IPS-18a (cell line): ENCODE results near the gene MSL1.
A peak's percentile ranks its signal among the peaks of the same experiment; 100 is the strongest.

ENCODE experiments used
- H3K27ac ChIP-seq: one replicate; pipeline ENCODE4 v1.5.1; 2013; ENCODE audit warnings: low read length
- H3K27me3 ChIP-seq: one replicate; pipeline ENCODE4 v1.6.1; 2013; ENCODE audit warnings: mild to moderate bottlenecking, low read length; ENCODE audit not compliant: control insufficient read depth, insufficient read depth
- H3K36me3 ChIP-seq: one replicate; pipeline ENCODE4 v1.6.1; 2013; ENCODE audit warnings: low read depth, low read length; ENCODE audit not compliant: control insufficient read depth
- H3K4me1 ChIP-seq: one replicate; pipeline ENCODE4 v1.6.1; 2013; ENCODE audit warnings: low read depth, low read length; ENCODE audit not compliant: control insufficient read depth
- H3K4me3 ChIP-seq: one replicate; pipeline ENCODE4 v1.5.1; 2013; ENCODE audit warnings: low read length
- H3K9ac ChIP-seq: one replicate; pipeline ENCODE4 v1.6.1; 2013; ENCODE audit warnings: mild to moderate bottlenecking, low read length, moderate library complexity
- H3K9me3 ChIP-seq: one replicate; pipeline ENCODE4 v1.6.1; 2013; ENCODE audit warnings: low read depth, low read length; ENCODE audit not compliant: control insufficient read depth

MSL1 gene

DNA sequence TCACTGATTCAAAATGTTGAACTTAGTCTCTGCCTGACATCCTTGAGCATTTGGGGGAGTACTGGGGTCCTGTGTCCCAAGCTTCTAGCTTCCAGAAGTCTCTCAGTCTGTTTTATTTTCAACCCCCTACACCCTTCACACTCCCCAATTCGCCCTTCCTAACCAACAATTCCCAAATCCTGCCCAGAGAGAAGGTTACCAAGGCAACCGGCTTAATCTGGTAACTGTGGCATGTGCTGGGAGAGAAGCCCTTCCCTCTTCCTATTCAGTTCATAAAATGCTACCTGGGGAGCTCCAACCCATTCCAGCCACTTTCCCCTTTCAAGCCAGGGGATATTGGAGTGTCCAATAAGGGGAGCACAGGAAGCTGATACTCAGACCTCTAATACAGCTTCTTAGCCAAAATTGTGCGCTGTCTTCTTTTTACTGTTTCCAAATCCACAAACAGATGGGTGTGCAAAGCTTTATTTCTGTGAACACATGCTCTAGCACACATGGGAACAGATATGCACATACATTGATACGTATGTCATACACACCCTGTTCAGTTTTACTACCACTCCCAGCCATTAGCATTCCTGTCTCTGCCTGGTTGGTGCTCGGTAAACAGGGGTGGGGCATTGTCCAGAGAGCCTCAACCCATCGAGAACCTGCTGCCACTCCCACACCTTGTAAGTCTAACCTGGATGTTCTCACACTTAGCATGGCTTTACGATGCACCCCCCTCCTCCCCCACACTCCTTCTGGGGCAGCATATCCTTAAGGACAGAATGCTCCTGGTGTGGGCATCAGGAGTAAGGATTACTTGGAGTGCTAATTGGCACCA lies 54.4 kb downstream of the MSL1 start:
- no peaks in the 10 kb centered on the region for H3K27me3 ChIP-seq
- no peak overlapping the region for H3K4me3 ChIP-seq
- H3K9ac ChIP-seq = no peak overlapping the region
- no peaks in the 10 kb centered on the region for H3K4me1 ChIP-seq
- H3K27ac ChIP-seq = no peak overlapping the region
- peaks cover 21% of the 10 kb centered on the region for H3K36me3 ChIP-seq
- H3K9me3 ChIP-seq = no peaks in the 10 kb centered on the region

- H3K27me3 ChIP-seq = no peaks in the 10 kb centered on the region
- no peaks in the 10 kb centered on the region for H3K4me1 ChIP-seq
- H3K9ac ChIP-seq = no peak overlapping the region
- H3K9me3 ChIP-seq = no peaks in the 10 kb centered on the region
- H3K4me3 ChIP-seq = no peak overlapping the region
- H3K27ac ChIP-seq = no peak overlapping the region
- H3K36me3 ChIP-seq = peaks cover 19% of the 10 kb centered on the region
These were observed 55.0 kb downstream of the MSL1 start for GRCh38 chr17:40176754-40177110.

DNA sequence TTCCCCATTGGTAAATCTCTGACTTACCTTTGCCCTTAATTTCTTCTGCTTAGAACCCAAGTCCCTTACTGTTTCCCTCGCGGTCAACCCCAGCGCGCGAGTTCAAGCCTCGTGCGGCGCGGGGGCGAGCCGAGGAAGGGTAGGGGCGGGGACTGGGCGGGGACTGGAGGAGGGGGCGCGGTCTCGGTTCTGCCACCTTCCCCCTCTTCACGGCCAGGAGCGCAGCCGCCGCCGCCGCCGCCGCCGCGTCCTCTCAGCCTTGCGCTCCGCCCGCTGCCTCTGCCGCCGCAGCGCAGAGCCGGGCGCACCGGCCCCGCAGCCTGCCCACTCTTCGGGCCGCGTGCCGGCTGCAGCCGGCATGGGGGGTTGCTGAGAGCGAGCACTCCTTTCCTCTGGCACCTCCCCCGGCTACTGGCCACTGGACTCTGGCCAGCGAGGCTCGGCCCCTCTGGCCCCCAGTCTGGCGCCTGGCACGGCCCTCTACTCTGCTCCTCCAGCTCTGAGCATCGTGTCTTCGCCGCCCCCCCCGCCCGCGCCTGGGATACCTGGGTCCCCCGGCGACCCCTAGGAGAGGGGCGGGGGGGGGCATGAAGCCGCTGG lies 55.6 kb downstream of the MSL1 start, which contains the start of gene RAPGEFL1:
Gene RAPGEFL1 (plus strand): TSS at position 196 of the 600 bp plus-strand sequence. CDS start 392 bp downstream, at position 588.
- Histone ChIP-seq H3K27ac (no peak within 1 kb of the TSS), H3K36me3 (peaks cover 13% of the 10 kb centered on the region), H3K9me3 (no peaks in the 10 kb centered on the region), H3K4me1 (no peaks in the 10 kb centered on the region), H3K9ac (peak within 1 kb of the TSS; percentile 16), H3K27me3 (no peaks in the 10 kb centered on the region), H3K4me3 (peak within 1 kb of the TSS; percentile 52)

DNA sequence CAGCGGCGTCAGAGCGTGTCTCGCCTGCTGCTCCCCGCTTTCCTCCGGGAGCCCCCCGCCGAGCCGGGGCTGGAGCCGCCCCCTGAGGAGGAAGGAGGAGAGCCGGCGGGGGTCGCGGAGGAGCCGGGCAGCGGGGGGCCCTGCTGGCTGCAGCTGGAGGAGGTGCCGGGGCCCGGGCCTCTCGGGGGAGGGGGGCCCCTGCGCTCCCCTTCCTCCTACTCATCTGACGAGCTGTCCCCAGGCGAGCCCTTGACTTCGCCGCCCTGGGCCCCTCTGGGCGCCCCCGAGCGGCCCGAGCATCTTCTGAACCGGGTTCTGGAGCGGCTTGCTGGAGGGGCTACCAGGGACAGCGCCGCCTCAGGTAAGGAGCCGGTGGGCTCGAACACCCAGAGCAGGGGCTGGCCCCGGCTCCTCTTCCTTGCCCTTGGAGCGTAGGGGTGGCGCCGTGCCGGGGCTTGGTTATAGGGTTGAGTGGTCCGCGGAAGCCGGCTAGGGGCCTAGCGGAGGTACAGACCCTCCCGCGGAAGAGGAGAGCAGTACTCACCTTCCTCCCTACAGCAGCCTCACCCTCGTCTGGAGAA lies 56.3 kb downstream of the MSL1 start:
- H3K27me3 ChIP-seq = no peaks in the 10 kb centered on the region
- H3K9me3 ChIP-seq = no peaks in the 10 kb centered on the region
- peaks cover 13% of the 10 kb centered on the region for H3K36me3 ChIP-seq
- no peak overlapping the region for H3K27ac ChIP-seq
- no peak overlapping the region for H3K9ac ChIP-seq
- H3K4me1 ChIP-seq = no peaks in the 10 kb centered on the region
- H3K4me3 ChIP-seq = peak overlapping the region; percentile 52

DNA sequence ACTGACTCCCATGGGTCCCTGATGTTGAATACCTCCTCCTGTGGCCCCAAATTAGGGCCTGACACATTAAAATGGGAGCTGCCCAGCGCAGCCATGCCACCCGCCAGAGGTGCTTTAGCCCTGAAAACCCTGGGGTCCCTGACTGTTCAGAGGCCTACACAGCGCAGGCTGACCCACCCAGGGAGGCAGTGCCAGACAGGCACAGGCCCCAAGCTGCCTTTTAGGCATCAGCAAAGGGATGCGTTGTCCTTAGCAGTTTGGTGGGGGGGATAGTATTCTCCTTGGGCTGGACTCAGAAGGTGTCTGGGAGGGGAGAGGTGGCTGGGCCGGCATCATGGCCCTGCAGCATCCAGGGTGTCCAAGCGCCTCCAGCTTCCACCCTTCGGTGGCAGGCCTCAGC lies 56.9 kb downstream of the MSL1 start:
- Histone ChIP-seq H3K9me3 (no peaks in the 10 kb centered on the region), H3K9ac (no peak overlapping the region), H3K27ac (no peak overlapping the region), H3K4me3 (peak overlapping the region; percentile 52), H3K4me1 (no peaks in the 10 kb centered on the region), H3K36me3 (peaks cover 9% of the 10 kb centered on the region), H3K27me3 (no peaks in the 10 kb centered on the region)

DNA sequence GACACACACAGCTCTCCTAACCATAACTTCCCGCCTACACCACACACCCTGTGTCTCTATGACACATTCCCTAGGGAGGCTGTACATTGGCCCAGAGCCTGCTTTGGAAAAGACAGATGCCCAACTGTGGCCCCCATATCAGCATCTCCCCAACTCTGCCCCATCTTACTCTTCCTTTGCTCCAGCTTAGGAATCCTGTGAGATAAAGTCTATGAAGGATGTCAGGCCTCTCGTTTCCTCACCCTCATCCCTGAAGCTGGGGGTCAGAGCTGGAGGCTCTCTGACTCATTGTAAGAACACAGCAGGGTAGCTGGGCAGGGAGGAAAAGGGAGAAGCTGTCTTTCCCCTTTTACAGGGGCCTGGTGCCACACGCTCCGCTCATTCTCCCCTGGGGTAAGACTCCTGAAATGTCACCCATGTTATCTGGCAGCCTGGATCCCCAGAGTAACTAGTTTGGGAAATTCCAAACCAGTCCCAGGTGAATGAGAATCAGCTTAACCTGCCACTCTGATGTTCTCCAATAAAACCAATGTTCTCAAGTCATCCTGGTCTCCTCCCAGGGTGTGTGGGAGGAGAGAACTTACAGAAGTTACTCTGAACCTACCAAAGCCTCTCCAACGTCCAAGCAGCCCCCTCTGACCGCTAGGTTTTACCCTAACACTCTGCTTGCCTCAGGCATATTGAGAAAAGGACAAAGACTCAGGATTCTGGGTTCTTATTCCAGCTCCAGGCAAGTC lies 58.3 kb downstream of the MSL1 start:
- Histone ChIP-seq H3K36me3 (peaks cover 7% of the 10 kb centered on the region), H3K4me3 (no peak overlapping the region), H3K9me3 (no peaks in the 10 kb centered on the region), H3K4me1 (no peaks in the 10 kb centered on the region), H3K9ac (no peak overlapping the region), H3K27me3 (no peaks in the 10 kb centered on the region), H3K27ac (no peak overlapping the region)

- H3K4me3 ChIP-seq = no peak overlapping the region
- no peak overlapping the region for H3K27ac ChIP-seq
- H3K9me3 ChIP-seq = no peaks in the 10 kb centered on the region
- no peaks in the 10 kb centered on the region for H3K4me1 ChIP-seq
- no peaks in the 10 kb centered on the region for H3K27me3 ChIP-seq
- peaks cover 7% of the 10 kb centered on the region for H3K36me3 ChIP-seq
- H3K9ac ChIP-seq = no peak overlapping the region
These were observed 58.9 kb downstream of the MSL1 start for GRCh38 chr17:40180694-40181093.

DNA sequence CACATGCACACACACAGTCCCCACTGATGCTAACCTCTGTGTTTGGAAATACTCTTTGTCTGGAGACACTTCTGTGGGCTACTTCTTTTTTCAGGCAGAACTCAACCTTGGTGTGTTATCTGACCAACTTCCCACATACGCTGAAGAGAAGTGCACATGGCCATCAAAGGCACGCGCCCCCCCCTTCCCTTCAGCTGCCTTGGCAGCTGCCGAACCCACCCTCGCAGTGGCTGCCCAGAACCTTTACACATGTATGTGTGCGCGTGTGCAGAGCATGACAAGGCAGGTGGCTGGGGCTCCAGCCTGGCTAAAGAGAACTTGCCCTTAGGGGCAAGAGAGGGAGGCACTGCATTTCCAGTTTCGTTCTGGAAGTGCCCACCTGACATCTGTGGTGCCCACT lies 59.4 kb downstream of the MSL1 start:
- Histone ChIP-seq H3K4me3 (no peak overlapping the region), H3K27ac (no peak overlapping the region), H3K27me3 (no peaks in the 10 kb centered on the region), H3K9me3 (no peaks in the 10 kb centered on the region), H3K36me3 (peaks cover 7% of the 10 kb centered on the region), H3K4me1 (no peaks in the 10 kb centered on the region), H3K9ac (no peak overlapping the region)

DNA sequence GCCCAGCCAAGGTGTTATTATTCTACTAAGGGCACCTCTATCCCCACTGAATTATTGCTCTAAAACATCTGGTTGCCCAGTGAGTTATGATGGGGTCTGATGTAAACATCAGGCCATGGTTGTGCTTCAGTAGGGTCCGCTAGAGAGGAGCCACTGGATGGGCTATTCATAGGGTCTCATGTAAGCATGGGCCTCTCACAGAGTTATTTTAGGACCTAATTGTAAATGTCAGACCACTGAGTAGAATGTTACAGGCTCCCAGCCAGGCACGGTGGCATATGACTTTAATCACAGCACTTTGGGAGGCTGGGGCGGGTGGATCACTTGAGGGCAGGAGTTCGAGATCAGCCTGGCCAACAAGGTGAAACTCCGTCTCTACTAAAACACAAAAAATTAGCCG lies 60.8 kb downstream of the MSL1 start:
- Histone ChIP-seq H3K4me3 (no peak overlapping the region), H3K9me3 (no peaks in the 10 kb centered on the region), H3K36me3 (peaks cover 4% of the 10 kb centered on the region), H3K27me3 (no peaks in the 10 kb centered on the region), H3K27ac (no peak overlapping the region), H3K4me1 (no peaks in the 10 kb centered on the region), H3K9ac (no peak overlapping the region)
